ENCODE data around the gene PTPRF. TPM values are rescaled to one million over a fixed set of nuclear protein-coding genes. Genes with fewer than 3 reads are reported as not detected.

PTPRF gene
- total RNA-seq, 1 donor from 2014 or later = 71.1 TPM

- Histone ChIP-seq H3K36me3 (no peaks in the 10 kb centered on the region), H2AFZ (replicated peaks) (no peak overlapping the region), H3F3A (ENCODE audit: low read depth) (no peaks in the 10 kb centered on the region), H3K27me3 (no peaks in the 10 kb centered on the region), H3K9ac (no peak overlapping the region), H3K4me3 (no peak overlapping the region), H3K4me2 (no peak overlapping the region), H3K4me1 (no peaks in the 10 kb centered on the region), H3K27ac (no peak overlapping the region), H4K20me1 (ENCODE audit: low read depth) (no peaks in the 10 kb centered on the region), H3K9me3 (ENCODE audit: low read depth) (no peaks in the 10 kb centered on the region), H3K79me2 (ENCODE audit: low read depth) (no peaks in the 10 kb centered on the region)
- Mint-ChIP-seq H3K4me1 (no peaks in the 10 kb centered on the region), H3K27ac (no peak overlapping the region), H3K36me3 (no peaks in the 10 kb centered on the region), H3K27me3 (ENCODE audit: insufficient read depth, low read depth) (peaks cover 6% of the 10 kb centered on the region), H3K9me3 (peaks cover 5% of the 10 kb centered on the region), H3K4me3 (no peak overlapping the region)
- TF ChIP-seq EZH2phosphoT487 (IDR thresholded peaks at IDR 0.05) = no peak
- no peak for TF ChIP-seq CTCF (IDR thresholded peaks at IDR 0.05)
- no peak for TF ChIP-seq EZH2 (IDR thresholded peaks at IDR 0.05)
- no peak for DNase-seq (ENCODE audit: low spot score)
These were observed 20.1 kb upstream of the PTPRF start for GRCh38 chr1:43510621-43511020.

- no peaks in the 10 kb centered on the region for H4K20me1 ChIP-seq (ENCODE audit: low read depth)
- no peaks in the 10 kb centered on the region for H3K36me3 Mint-ChIP-seq
- peaks cover 5% of the 10 kb centered on the region for H3K9me3 Mint-ChIP-seq
- H3K4me3 ChIP-seq = no peak overlapping the region
- H3K4me1 Mint-ChIP-seq = no peaks in the 10 kb centered on the region
- no peak for DNase-seq (ENCODE audit: low spot score)
- no peaks in the 10 kb centered on the region for H3K27me3 ChIP-seq
- H3K4me2 ChIP-seq = no peak overlapping the region
- no peak overlapping the region for H3K4me3 Mint-ChIP-seq
- H3K4me1 ChIP-seq = no peaks in the 10 kb centered on the region
- no peaks in the 10 kb centered on the region for H3K36me3 ChIP-seq
- no peak for TF ChIP-seq CTCF (IDR thresholded peaks at IDR 0.05)
- TF ChIP-seq EZH2 (IDR thresholded peaks at IDR 0.05) = no peak
- no peak for TF ChIP-seq EZH2phosphoT487 (IDR thresholded peaks at IDR 0.05)
- no peak overlapping the region for H3K9ac ChIP-seq
- peaks cover 6% of the 10 kb centered on the region for H3K27me3 Mint-ChIP-seq (ENCODE audit: insufficient read depth, low read depth)
- H3F3A ChIP-seq (ENCODE audit: low read depth) = no peaks in the 10 kb centered on the region
- H3K9me3 ChIP-seq (ENCODE audit: low read depth) = no peaks in the 10 kb centered on the region
- H2AFZ ChIP-seq (replicated peaks) = no peak overlapping the region
- H3K79me2 ChIP-seq (ENCODE audit: low read depth) = no peaks in the 10 kb centered on the region
- H3K27ac ChIP-seq = no peak overlapping the region
- H3K27ac Mint-ChIP-seq = no peak overlapping the region
These were observed 19.3 kb upstream of the PTPRF start for GRCh38 chr1:43511394-43511793.

- Histone ChIP-seq H3K36me3 (no peaks in the 10 kb centered on the region), H3K27ac (no peak overlapping the region), H3K9me3 (ENCODE audit: low read depth) (no peaks in the 10 kb centered on the region), H3K4me1 (no peaks in the 10 kb centered on the region), H3K27me3 (no peaks in the 10 kb centered on the region), H3F3A (ENCODE audit: low read depth) (no peaks in the 10 kb centered on the region), H3K9ac (no peak overlapping the region), H3K4me3 (no peak overlapping the region), H2AFZ (replicated peaks) (no peak overlapping the region), H4K20me1 (ENCODE audit: low read depth) (no peaks in the 10 kb centered on the region), H3K79me2 (ENCODE audit: low read depth) (no peaks in the 10 kb centered on the region), H3K4me2 (no peak overlapping the region)
- Mint-ChIP-seq H3K4me3 (no peak overlapping the region), H3K4me1 (no peaks in the 10 kb centered on the region), H3K36me3 (no peaks in the 10 kb centered on the region), H3K9me3 (peaks cover 5% of the 10 kb centered on the region), H3K27me3 (ENCODE audit: insufficient read depth, low read depth) (peaks cover 6% of the 10 kb centered on the region), H3K27ac (no peak overlapping the region)
- TF ChIP-seq EZH2 (IDR thresholded peaks at IDR 0.05) (no peak), EZH2phosphoT487 (IDR thresholded peaks at IDR 0.05) (no peak), CTCF (IDR thresholded peaks at IDR 0.05) (no peak)
- DNase-seq (ENCODE audit: low spot score) = no peak
These were observed 18.6 kb upstream of the PTPRF start for GRCh38 chr1:43512133-43512532.
